ENCODE data around the gene NEMP1. TPM values are rescaled to one million over a fixed set of nuclear protein-coding genes. Genes with fewer than 3 reads are reported as not detected.

Gene NEMP1
- total and polyA plus RNA-seq, 3 donors from 2014 or later, result 15.9 to 18.2 (median 18.1) TPM

- intact Hi-C loops (cut with DNase I; ENCODE audit: low total_unique reads), result no loop called here
- no peak for DNase-seq
These were observed 47.4 kb downstream of the NEMP1 start for GRCh38 chr12:57031138-57031725.

GRCh38 chr12:57029457-57029856, 49.1 kb downstream of the NEMP1 start:
- no peaks in the 10 kb centered on the region for H3K9me3 ChIP-seq
- no peaks in the 10 kb centered on the region for H3K4me1 ChIP-seq
- 90 to 91% methylated on average over 2 to 7 of the region's 7 CpGs for WGBS, 2 donors
- intact Hi-C loops (cut with DNase I; ENCODE audit: low total_unique reads), result no loop called here
- TF ChIP-seq POLR2A (IDR thresholded peaks at IDR 0.05), result no peak
- no peak for TF ChIP-seq CTCF (IDR thresholded peaks at IDR 0.05)
- H3K27me3 ChIP-seq, result no peaks in the 10 kb centered on the region
- no peak for DNase-seq
- no peak overlapping the region for H3K4me3 ChIP-seq
- no peak overlapping the region for H3K27ac ChIP-seq
- H3K36me3 ChIP-seq (ENCODE audit: low read depth, missing control alignments), result no peaks in the 10 kb centered on the region

More at GRCh38 chr12:57031138-57031725, 47.4 kb downstream of the NEMP1 start:
- no peaks in the 10 kb centered on the region for H3K36me3 ChIP-seq (ENCODE audit: low read depth, missing control alignments)
- no peaks in the 10 kb centered on the region for H3K27me3 ChIP-seq
- no peaks in the 10 kb centered on the region for H3K4me1 ChIP-seq
- H3K27ac ChIP-seq, result no peak overlapping the region
- TF ChIP-seq CTCF (IDR thresholded peaks at IDR 0.05), result no peak
- TF ChIP-seq POLR2A (IDR thresholded peaks at IDR 0.05), result no peak
- 56 to 65% methylated on average over 2 of the region's 2 CpGs for WGBS, 2 donors
- no peak overlapping the region for H3K4me3 ChIP-seq
- H3K9me3 ChIP-seq, result no peaks in the 10 kb centered on the region

GRCh38 chr12:57027805-57028153, 50.8 kb downstream of the NEMP1 start:
- Histone ChIP-seq H3K27me3 (no peaks in the 10 kb centered on the region), H3K4me3 (no peak overlapping the region), H3K36me3 (ENCODE audit: low read depth, missing control alignments) (no peaks in the 10 kb centered on the region), H3K4me1 (no peaks in the 10 kb centered on the region), H3K9me3 (no peaks in the 10 kb centered on the region), H3K27ac (no peak overlapping the region)
- DNase-seq, result no peak
- TF ChIP-seq POLR2A (IDR thresholded peaks at IDR 0.05), result no peak
- no peak for TF ChIP-seq CTCF (IDR thresholded peaks at IDR 0.05)
- WGBS, 2 donors, result 53 to 56% methylated on average over 5 of the region's 5 CpGs
- intact Hi-C loops (cut with DNase I; ENCODE audit: low total_unique reads), result no loop called here

GRCh38 chr12:57027011-57027804, 51.4 kb downstream of the NEMP1 start:
- Histone ChIP-seq H3K4me3 (no peak overlapping the region), H3K27me3 (no peaks in the 10 kb centered on the region), H3K36me3 (ENCODE audit: low read depth, missing control alignments) (no peaks in the 10 kb centered on the region), H3K9me3 (no peaks in the 10 kb centered on the region), H3K4me1 (no peaks in the 10 kb centered on the region), H3K27ac (no peak overlapping the region)
- WGBS, 2 donors, result 70 to 87% methylated on average over 11 to 13 of the region's 13 CpGs
- TF ChIP-seq CTCF (IDR thresholded peaks at IDR 0.05) (no peak), POLR2A (IDR thresholded peaks at IDR 0.05) (no peak)
- intact Hi-C loops (cut with DNase I; ENCODE audit: low total_unique reads), result no loop called here
- DNase-seq, result peak; percentile 28

Measured in testis (tissue), 3 donors.